Fibroblast of upper back skin (primary cell): ENCODE results near the gene GCN1.

Source experiments
- DNase-seq: peaks from one replicate; pipeline ENCODE4 v3.0.0-alpha.2; 2013

GCN1 gene

GRCh38 chr12:120136093-120136770 lies 58.3 kb downstream of the GCN1 start:
- DNase-seq: no peak

GRCh38 chr12:120134307-120134980 lies 60.1 kb downstream of the GCN1 start:
- DNase-seq: no peak

GRCh38 chr12:120132863-120133385 lies 61.6 kb downstream of the GCN1 start:
- DNase-seq: no peak

GRCh38 chr12:120132054-120132836 lies 62.3 kb downstream of the GCN1 start:
- no peak for DNase-seq

GRCh38 chr12:120131116-120131515 lies 63.4 kb downstream of the GCN1 start:
- DNase-seq: no peak

GRCh38 chr12:120130011-120130410 lies 64.5 kb downstream of the GCN1 start:
- no peak for DNase-seq

- DNase-seq: no peak
Measured at GRCh38 chr12:120126635-120127005, 67.9 kb downstream of the GCN1 start.

- no peak for DNase-seq
Measured at GRCh38 chr12:120125792-120126634, 68.5 kb downstream of the GCN1 start.

GRCh38 chr12:120125029-120125428 lies 69.5 kb downstream of the GCN1 start:
- DNase-seq: no peak

GRCh38 chr12:120121766-120122293 lies 72.7 kb downstream of the GCN1 start:
- DNase-seq: no peak

- no peak for DNase-seq
Measured at GRCh38 chr12:120121343-120121742, 73.2 kb downstream of the GCN1 start.

GRCh38 chr12:120119271-120119973 lies 75.1 kb downstream of the GCN1 start:
- DNase-seq: peak; percentile 24

GRCh38 chr12:120118321-120119061 lies 76.0 kb downstream of the GCN1 start:
- peak; percentile 32 for DNase-seq

- DNase-seq: no peak
Measured at GRCh38 chr12:120117961-120118320, 76.6 kb downstream of the GCN1 start.

- peak; percentile 92 for DNase-seq
Measured at GRCh38 chr12:120116792-120117651, 77.5 kb downstream of the GCN1 start.

GRCh38 chr12:120116441-120116791 lies 78.1 kb downstream of the GCN1 start, which contains the start of gene RAB35:
Gene RAB35 (minus strand): TSS chr12:120116753. CDS start chr12:120116650, 103 bp downstream.
- DNase-seq: no peak

GRCh38 chr12:120115692-120116440 lies 78.6 kb downstream of the GCN1 start:
- DNase-seq: peak; percentile 36

GRCh38 chr12:120115066-120115465 lies 79.4 kb downstream of the GCN1 start:
- DNase-seq: no peak
